NCI-H748 (cell line): Measurements from ENCODE around the gene GMEB1.
"Not testable (repeated sequence)": the region's sequence is repeated elsewhere in the genome, so short reads cannot be mapped to it uniquely, and the experiment has no call there.

Experiments used
- DNase-seq: peaks from one replicate; lab custom pipeline; 2025; ENCODE audit not compliant: unreplicated experiment; lab: John Stamatoyannopoulos, UW

Gene GMEB1

GRCh38 chr1:28668191-28668955, at the start of gene GMEB1:
GMEB1 (plus strand) TSS chr1:28668784; CDS start chr1:28683613, 14,829 bp downstream.
- peak; percentile 88 for DNase-seq

GRCh38 chr1:28631713-28632112, 36.9 kb upstream of the GMEB1 start:
- no peak for DNase-seq

GRCh38 chr1:28632560-28632959, 36.0 kb upstream of the GMEB1 start:
- DNase-seq = no peak

GRCh38 chr1:28640766-28641165, 27.8 kb upstream of the GMEB1 start:
- DNase-seq = no peak

- DNase-seq = peak; percentile 34
Observed at GRCh38 chr1:28642056-28642846, 26.3 kb upstream of the GMEB1 start.

GRCh38 chr1:28642847-28643635, 25.5 kb upstream of the GMEB1 start, which contains the start of gene TAF12:
TAF12 (minus strand) TSS chr1:28643067; CDS start chr1:28622081, 20,986 bp downstream.
- peak; percentile 93 for DNase-seq

GRCh38 chr1:28644494-28644893, 24.1 kb upstream of the GMEB1 start:
- no peak for DNase-seq

GRCh38 chr1:28645406-28645805, 23.2 kb upstream of the GMEB1 start:
- not testable (repeated sequence) for DNase-seq

- DNase-seq = no peak
Observed at GRCh38 chr1:28646040-28646439, 22.5 kb upstream of the GMEB1 start.

GRCh38 chr1:28648008-28648473, 20.5 kb upstream of the GMEB1 start:
- peak; percentile 88 for DNase-seq

GRCh38 chr1:28648474-28649198, 19.9 kb upstream of the GMEB1 start, which contains the start of gene RNU11:
RNU11 (plus strand) TSS chr1:28648600.
- DNase-seq = peak; percentile 97

- not testable (repeated sequence) for DNase-seq
Observed at GRCh38 chr1:28653063-28653462, 15.5 kb upstream of the GMEB1 start.

GRCh38 chr1:28653870-28654269, 14.7 kb upstream of the GMEB1 start:
- DNase-seq = peak; percentile 26

- not testable (repeated sequence) for DNase-seq
Observed at GRCh38 chr1:28655448-28656311, 12.9 kb upstream of the GMEB1 start.

GRCh38 chr1:28656335-28656734, 12.2 kb upstream of the GMEB1 start:
- DNase-seq = no peak

GRCh38 chr1:28663871-28664470, 4.6 kb upstream of the GMEB1 start:
- no peak for DNase-seq

GRCh38 chr1:28666806-28667205, 1.8 kb upstream of the GMEB1 start:
- DNase-seq = no peak

- peak; percentile 82 for DNase-seq
Observed at GRCh38 chr1:28668956-28669723, 556 bp downstream of the GMEB1 start.
